GM12878 (cell line): Measurements from ENCODE around the gene ABCC5. TPM values are rescaled to one million over a fixed set of nuclear protein-coding genes. Genes with fewer than 3 reads are reported as not detected.

Source experiments
- ATAC-seq: fragments of 200-7000 bp; cut with Tn5 transposase; 3 replicates; pipeline ENCODE4 v1.9.1; 2020; ENCODE audit warnings: mild to moderate bottlenecking, moderate library complexity
- BruUV-seq: library from RNA; stranded (reverse); fragments of 400-500 nt; replicated peaks from 2 replicates; lab custom pipeline; 2021; lab: Mats Ljungman, UMichigan
- CTCF ChIA-PET: fragments of 300-600 bp; sonication (Branson Sonifier 250); formaldehyde crosslinking; extraction: SDS; loops from one replicate; lab custom pipeline; 2021; ENCODE audit warnings: inconsistent platforms; lab: Yijun Ruan, JAX
- POLR2A ChIA-PET: fragments of 350-600 bp; formaldehyde crosslinking; extraction: SDS; loops from one replicate; lab custom pipeline; 2021; ENCODE audit warnings: inconsistent platforms; lab: Charles Lee
- RAD21 ChIA-PET: fragments of 300-600 bp; sonication (Branson Sonifier 250); formaldehyde crosslinking; loops from one replicate; lab custom pipeline; 2023; ENCODE audit warnings: antibody characterized with exemption; ENCODE audit not compliant: unreplicated experiment; lab: Charles Lee
- SMC1A ChIA-PET: fragments of 300-600 bp; sonication (Branson Sonifier 250); formaldehyde crosslinking; loops from one replicate; lab custom pipeline; 2023; ENCODE audit not compliant: unreplicated experiment, uncharacterized antibody; lab: Charles Lee
- DNase-seq: peaks from one replicate; pipeline ENCODE4 v3.0.0-alpha.2; 2011; ENCODE audit warnings: low read depth, low spot score
- FAIRE-seq: peaks from 3 replicates; lab custom pipeline; 2011; peaks lifted over from hg19 to GRCh38; lab: Jason Lieb, UNC
- H2AFZ ChIP-seq: 2 replicates; pipeline ENCODE4 v1.6.0; 2011; ENCODE audit warnings: low read depth, low read length, control low read depth; ENCODE audit not compliant: control insufficient read depth
- H3K27ac ChIP-seq: 2 replicates; pipeline ENCODE4 v1.5.1; 2011; ENCODE audit warnings: control low read depth; ENCODE audit not compliant: control insufficient read depth, insufficient read depth
- H3K27me3 ChIP-seq, 2 experiments: replicated peaks in 1 of 2; 2 replicates each; pipeline versions ENCODE4 v1.6.0 to v1.6.1; 2011; ENCODE audit warnings: low read length in 1 of 2; ENCODE audit not compliant: control insufficient read depth in 2 of 2, insufficient read depth in 2 of 2
- H3K36me3 ChIP-seq, 2 experiments: 2 replicates each; pipeline ENCODE4 v1.5.1; 2011; ENCODE audit warnings: low read length in 1 of 2; ENCODE audit not compliant: control insufficient read depth in 2 of 2, insufficient read depth in 2 of 2
- H3K4me1 ChIP-seq: 2 replicates; pipeline ENCODE4 v1.6.1; 2011; ENCODE audit warnings: mild to moderate bottlenecking, low read length, moderate library complexity, mixed read lengths; ENCODE audit not compliant: control insufficient read depth, insufficient read depth
- H3K4me2 ChIP-seq: 2 replicates; pipeline ENCODE4 v1.6.0; 2011; ENCODE audit warnings: control low read depth; ENCODE audit not compliant: control insufficient read depth, insufficient read depth
- H3K4me3 ChIP-seq: fragments of 200-600 bp; sonication (generic); 2 replicates; pipeline ENCODE4 v1.5.1; 2016
- H3K79me2 ChIP-seq: 2 replicates; pipeline ENCODE4 v1.6.0; 2011; ENCODE audit warnings: low read length; ENCODE audit not compliant: control insufficient read depth, insufficient read depth
- H3K9ac ChIP-seq: 2 replicates; pipeline ENCODE4 v1.8.0; 2011; ENCODE audit warnings: low read length, control low read depth, mixed read lengths; ENCODE audit not compliant: control insufficient read depth, insufficient read depth
- H3K9me3 ChIP-seq: replicated peaks from 3 replicates; pipeline ENCODE4 v1.5.1; 2011; ENCODE audit warnings: mild to moderate bottlenecking, low read length; ENCODE audit not compliant: control insufficient read depth, insufficient read depth
- H4K20me1 ChIP-seq: 2 replicates; pipeline ENCODE4 v1.6.0; 2011; ENCODE audit not compliant: control insufficient read depth, insufficient read depth
- CBFB ChIP-seq: IDR thresholded peaks from 2 replicates; pipeline ENCODE4 v1.6.1; 2016; ENCODE audit warnings: antibody characterized with exemption, low read depth
- CBX3 ChIP-seq: fragments of 200-600 bp; sonication (generic); IDR thresholded peaks from 2 replicates; pipeline ENCODE4 v1.6.1; 2016; ENCODE audit warnings: low read depth, borderline replicate concordance
- FOXK2 ChIP-seq: fragments of 450-650 bp; IDR thresholded peaks from 2 replicates; pipeline ENCODE4 v1.6.1; 2017; ENCODE audit warnings: mild to moderate bottlenecking, moderate library complexity
- HDAC2 ChIP-seq: fragments of 200-600 bp; sonication (generic); IDR thresholded peaks from 2 replicates; pipeline ENCODE4 v1.6.1; 2017
- HDGF ChIP-seq: fragments of 450-650 bp; IDR thresholded peaks from 2 replicates; pipeline ENCODE4 v1.6.1; 2016; ENCODE audit warnings: antibody characterized with exemption
- IRF4 ChIP-seq: IDR thresholded peaks from 2 replicates; pipeline ENCODE4 v1.6.1; 2011; ENCODE audit warnings: low read depth, low read length
- NFYA ChIP-seq: IDR thresholded peaks from 2 replicates; pipeline ENCODE4 v1.6.1; 2011; ENCODE audit warnings: low read depth, mild to moderate bottlenecking, low read length, improper control_type of control experiment, borderline replicate concordance
- PML ChIP-seq: IDR thresholded peaks from 2 replicates; pipeline ENCODE4 v1.6.1; 2012; ENCODE audit warnings: low read length, inconsistent platforms
- POLR2A ChIP-seq: IDR thresholded peaks from 2 replicates; pipeline ENCODE4 v1.6.1; 2011; ENCODE audit warnings: low read depth, mild to moderate bottlenecking, low read length
- RAD51 ChIP-seq: fragments of 450-650 bp; IDR thresholded peaks from 2 replicates; pipeline ENCODE4 v1.6.1; 2016; ENCODE audit warnings: moderate library complexity, mild to moderate bottlenecking, inconsistent platforms
- RCOR1 ChIP-seq: conservative IDR thresholded peaks from 2 replicates; pipeline ENCODE4 v1.6.1; 2012; ENCODE audit warnings: low read depth, low read length, improper control_type of control experiment
- SMAD1 ChIP-seq: fragments of 450-650 bp; IDR thresholded peaks from 2 replicates; pipeline ENCODE4 v1.6.1; 2018; ENCODE audit warnings: mild to moderate bottlenecking, low read depth; ENCODE audit not compliant: partially characterized antibody
- SREBF2 ChIP-seq: IDR thresholded peaks from 2 replicates; pipeline ENCODE4 v1.6.1; 2012; ENCODE audit warnings: mild to moderate bottlenecking, low read length
- SUPT20H ChIP-seq: IDR thresholded peaks from 2 replicates; pipeline ENCODE4 v1.6.1; 2011; ENCODE audit warnings: low read depth, mild to moderate bottlenecking, low read length, moderate library complexity, borderline replicate concordance; ENCODE audit not compliant: control insufficient read depth
- WGBS: methylation state at CpG from one replicate; pipeline ENCODE4 v1.1.6; 2016; ENCODE audit warnings: low lambda C conversion rate; ENCODE audit not compliant: insufficient replicate concordance, insufficient coverage; ENCODE audit errors: missing lambda C conversion rate; 5-methylcytosine and 5-hydroxymethylcytosine counted together
- in situ Hi-C: fragments of 300-500 bp; cut with MboI; formaldehyde crosslinking; loops from 9 replicates; pipeline ENCODE4 v1.14.3; 2018; ENCODE audit warnings: mixed read lengths
- intact Hi-C: fragments of 100-400 bp; cut with micrococcal nuclease; formaldehyde crosslinking; loops from one replicate; pipeline ENCODE4 v1.14.2; 2022; ENCODE audit not compliant: unreplicated experiment
- polyA plus RNA-seq, 11 experiments: library from polyadenylated mRNA; depleted of rRNA in 4 of 11; unstranded in 6 of 11; stranded (reverse) in 5 of 11; fragments of >200 nt; fragmentation: Nextera tagmentation in 4 of 11; fragmentation: Illumina TruSeq in 1 of 11; extraction: Ambion mirVana in 4 of 11; extraction: Trizol in 1 of 11; gene quantifications; 1 replicate in 1 of 11; 2 replicates in 10 of 11; pipeline versions ENCODE4 v1.2.1 to v1.2.3, GENCODE V29; 2011 to 2016; ENCODE audit warnings: inconsistent platforms in 2 of 11, missing spikeins in 2 of 11, low read depth in 1 of 11
- total RNA-seq, 4 experiments: library from RNA; depleted of rRNA in 3 of 4; stranded (reverse); fragments of >200 nt in 3 of 4; fragmentation: Illumina TruSeq in 1 of 4; extraction: Trizol in 1 of 4; gene quantifications; 2 replicates each; pipeline versions ENCODE4 v1.2.1 to v1.2.3, GENCODE V29; 2013 to 2021
- TF ChIP-seq, protein P1 (sequence below): IDR thresholded peaks from 2 replicates; pipeline ENCODE4 v1.6.1; 2012; ENCODE audit warnings: improper control_type of control experiment, low read depth, low read length; ENCODE audit not compliant: insufficient replicate concordance
- TF ChIP-seq, protein P2 (sequence below): IDR thresholded peaks from 2 replicates; pipeline ENCODE4 v1.6.1; 2012; ENCODE audit warnings: mild to moderate bottlenecking, low read depth, low read length
- TF ChIP-seq, protein P3 (sequence below): fragments of 450-650 bp; IDR thresholded peaks from 2 replicates; pipeline ENCODE4 v1.6.1; 2017; ENCODE audit warnings: mild to moderate bottlenecking

The ABCC5 gene
- total and polyA plus RNA-seq, 10 of the 15 experiments (the other 5 are each of a cell fraction or from before 2014, with no cell fraction given): 6.0 to 17.8 (median 9.7) TPM

DNA sequence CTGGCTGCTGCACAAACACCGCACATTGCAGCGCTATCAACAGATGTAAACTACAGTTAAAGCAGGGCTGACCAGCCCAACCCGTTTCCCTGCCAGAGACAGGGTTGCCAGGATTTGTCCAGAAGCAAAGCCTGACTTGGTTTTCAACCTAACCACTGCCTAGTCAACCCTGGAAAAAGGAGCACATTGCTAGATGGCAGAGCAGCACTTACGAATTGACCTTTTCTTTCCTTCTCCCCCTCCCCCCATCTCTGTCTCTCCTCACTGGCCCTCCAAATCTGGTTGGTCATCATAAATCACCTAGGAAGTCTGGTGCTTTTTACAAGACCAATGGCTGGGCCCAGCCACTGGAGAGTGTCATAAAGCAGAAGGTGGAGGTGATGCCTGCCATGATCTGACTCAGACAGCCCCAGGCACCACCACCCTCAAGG, 51.3 kb downstream of the ABCC5 start:
- H2AFZ ChIP-seq: no peak overlapping the region
- POLR2A ChIA-PET: no interaction called here
- intact Hi-C loops: no loop called here
- peaks cover 0 to under 1% of the 10 kb centered on the region in 2 experiments; a peak in 2 of 4 replicates for H3K36me3 ChIP-seq
- H4K20me1 ChIP-seq: no peaks in the 10 kb centered on the region
- ATAC-seq: no peak
- H3K9ac ChIP-seq: no peak overlapping the region
- H3K27ac ChIP-seq: no peak overlapping the region
- no peaks in the 10 kb centered on the region for H3K79me2 ChIP-seq
- SMC1A ChIA-PET: no interaction called here
- BruUV-seq: no TSS peak
- no peak for DNase-seq
- H3K9me3 ChIP-seq: no peaks in the 10 kb centered on the region
- no peaks in the 10 kb centered on the region for H3K4me1 ChIP-seq
- CTCF ChIA-PET: no interaction called here
- in situ Hi-C loops: no loop called here
- H3K4me3 ChIP-seq: no peak overlapping the region
- RAD21 ChIA-PET: no interaction called here
- no peak for FAIRE-seq
- 87% methylated on average over 4 of the region's 4 CpGs for WGBS
- H3K4me2 ChIP-seq: no peak overlapping the region
- no peaks in the 10 kb centered on the region for H3K27me3 ChIP-seq
- TF ChIP-seq CBFB: no peak
- TF ChIP-seq SMAD1: no peak
- TF ChIP-seq RAD51: no peak
- TF ChIP-seq, protein P1, sequence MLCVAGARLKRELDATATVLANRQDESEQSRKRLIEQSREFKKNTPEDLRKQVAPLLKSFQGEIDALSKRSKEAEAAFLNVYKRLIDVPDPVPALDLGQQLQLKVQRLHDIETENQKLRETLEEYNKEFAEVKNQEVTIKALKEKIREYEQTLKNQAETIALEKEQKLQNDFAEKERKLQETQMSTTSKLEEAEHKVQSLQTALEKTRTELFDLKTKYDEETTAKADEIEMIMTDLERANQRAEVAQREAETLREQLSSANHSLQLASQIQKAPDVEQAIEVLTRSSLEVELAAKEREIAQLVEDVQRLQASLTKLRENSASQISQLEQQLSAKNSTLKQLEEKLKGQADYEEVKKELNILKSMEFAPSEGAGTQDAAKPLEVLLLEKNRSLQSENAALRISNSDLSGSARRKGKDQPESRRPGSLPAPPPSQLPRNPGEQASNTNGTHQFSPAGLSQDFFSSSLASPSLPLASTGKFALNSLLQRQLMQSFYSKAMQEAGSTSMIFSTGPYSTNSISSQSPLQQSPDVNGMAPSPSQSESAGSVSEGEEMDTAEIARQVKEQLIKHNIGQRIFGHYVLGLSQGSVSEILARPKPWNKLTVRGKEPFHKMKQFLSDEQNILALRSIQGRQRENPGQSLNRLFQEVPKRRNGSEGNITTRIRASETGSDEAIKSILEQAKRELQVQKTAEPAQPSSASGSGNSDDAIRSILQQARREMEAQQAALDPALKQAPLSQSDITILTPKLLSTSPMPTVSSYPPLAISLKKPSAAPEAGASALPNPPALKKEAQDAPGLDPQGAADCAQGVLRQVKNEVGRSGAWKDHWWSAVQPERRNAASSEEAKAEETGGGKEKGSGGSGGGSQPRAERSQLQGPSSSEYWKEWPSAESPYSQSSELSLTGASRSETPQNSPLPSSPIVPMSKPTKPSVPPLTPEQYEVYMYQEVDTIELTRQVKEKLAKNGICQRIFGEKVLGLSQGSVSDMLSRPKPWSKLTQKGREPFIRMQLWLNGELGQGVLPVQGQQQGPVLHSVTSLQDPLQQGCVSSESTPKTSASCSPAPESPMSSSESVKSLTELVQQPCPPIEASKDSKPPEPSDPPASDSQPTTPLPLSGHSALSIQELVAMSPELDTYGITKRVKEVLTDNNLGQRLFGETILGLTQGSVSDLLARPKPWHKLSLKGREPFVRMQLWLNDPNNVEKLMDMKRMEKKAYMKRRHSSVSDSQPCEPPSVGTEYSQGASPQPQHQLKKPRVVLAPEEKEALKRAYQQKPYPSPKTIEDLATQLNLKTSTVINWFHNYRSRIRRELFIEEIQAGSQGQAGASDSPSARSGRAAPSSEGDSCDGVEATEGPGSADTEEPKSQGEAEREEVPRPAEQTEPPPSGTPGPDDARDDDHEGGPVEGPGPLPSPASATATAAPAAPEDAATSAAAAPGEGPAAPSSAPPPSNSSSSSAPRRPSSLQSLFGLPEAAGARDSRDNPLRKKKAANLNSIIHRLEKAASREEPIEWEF: no peak
- TF ChIP-seq RCOR1: no peak
- TF ChIP-seq, protein P2, sequence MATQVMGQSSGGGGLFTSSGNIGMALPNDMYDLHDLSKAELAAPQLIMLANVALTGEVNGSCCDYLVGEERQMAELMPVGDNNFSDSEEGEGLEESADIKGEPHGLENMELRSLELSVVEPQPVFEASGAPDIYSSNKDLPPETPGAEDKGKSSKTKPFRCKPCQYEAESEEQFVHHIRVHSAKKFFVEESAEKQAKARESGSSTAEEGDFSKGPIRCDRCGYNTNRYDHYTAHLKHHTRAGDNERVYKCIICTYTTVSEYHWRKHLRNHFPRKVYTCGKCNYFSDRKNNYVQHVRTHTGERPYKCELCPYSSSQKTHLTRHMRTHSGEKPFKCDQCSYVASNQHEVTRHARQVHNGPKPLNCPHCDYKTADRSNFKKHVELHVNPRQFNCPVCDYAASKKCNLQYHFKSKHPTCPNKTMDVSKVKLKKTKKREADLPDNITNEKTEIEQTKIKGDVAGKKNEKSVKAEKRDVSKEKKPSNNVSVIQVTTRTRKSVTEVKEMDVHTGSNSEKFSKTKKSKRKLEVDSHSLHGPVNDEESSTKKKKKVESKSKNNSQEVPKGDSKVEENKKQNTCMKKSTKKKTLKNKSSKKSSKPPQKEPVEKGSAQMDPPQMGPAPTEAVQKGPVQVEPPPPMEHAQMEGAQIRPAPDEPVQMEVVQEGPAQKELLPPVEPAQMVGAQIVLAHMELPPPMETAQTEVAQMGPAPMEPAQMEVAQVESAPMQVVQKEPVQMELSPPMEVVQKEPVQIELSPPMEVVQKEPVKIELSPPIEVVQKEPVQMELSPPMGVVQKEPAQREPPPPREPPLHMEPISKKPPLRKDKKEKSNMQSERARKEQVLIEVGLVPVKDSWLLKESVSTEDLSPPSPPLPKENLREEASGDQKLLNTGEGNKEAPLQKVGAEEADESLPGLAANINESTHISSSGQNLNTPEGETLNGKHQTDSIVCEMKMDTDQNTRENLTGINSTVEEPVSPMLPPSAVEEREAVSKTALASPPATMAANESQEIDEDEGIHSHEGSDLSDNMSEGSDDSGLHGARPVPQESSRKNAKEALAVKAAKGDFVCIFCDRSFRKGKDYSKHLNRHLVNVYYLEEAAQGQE: no peak
- TF ChIP-seq POLR2A: no peak
- TF ChIP-seq CBX3: no peak
- no peak for TF ChIP-seq PML
- TF ChIP-seq IRF4: no peak
- TF ChIP-seq NFYA: no peak
- no peak for TF ChIP-seq FOXK2
- no peak for TF ChIP-seq HDGF
- no peak for TF ChIP-seq HDAC2
- TF ChIP-seq, protein P3, sequence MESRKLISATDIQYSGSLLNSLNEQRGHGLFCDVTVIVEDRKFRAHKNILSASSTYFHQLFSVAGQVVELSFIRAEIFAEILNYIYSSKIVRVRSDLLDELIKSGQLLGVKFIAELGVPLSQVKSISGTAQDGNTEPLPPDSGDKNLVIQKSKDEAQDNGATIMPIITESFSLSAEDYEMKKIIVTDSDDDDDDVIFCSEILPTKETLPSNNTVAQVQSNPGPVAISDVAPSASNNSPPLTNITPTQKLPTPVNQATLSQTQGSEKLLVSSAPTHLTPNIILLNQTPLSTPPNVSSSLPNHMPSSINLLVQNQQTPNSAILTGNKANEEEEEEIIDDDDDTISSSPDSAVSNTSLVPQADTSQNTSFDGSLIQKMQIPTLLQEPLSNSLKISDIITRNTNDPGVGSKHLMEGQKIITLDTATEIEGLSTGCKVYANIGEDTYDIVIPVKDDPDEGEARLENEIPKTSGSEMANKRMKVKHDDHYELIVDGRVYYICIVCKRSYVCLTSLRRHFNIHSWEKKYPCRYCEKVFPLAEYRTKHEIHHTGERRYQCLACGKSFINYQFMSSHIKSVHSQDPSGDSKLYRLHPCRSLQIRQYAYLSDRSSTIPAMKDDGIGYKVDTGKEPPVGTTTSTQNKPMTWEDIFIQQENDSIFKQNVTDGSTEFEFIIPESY: no peak
- no peak for TF ChIP-seq SUPT20H
- TF ChIP-seq SREBF2: no peak
